K562 (cell line): Measurements from ENCODE around the gene FKBP15. TPM values are rescaled to one million over a fixed set of nuclear protein-coding genes. Genes with fewer than 3 reads are reported as not detected.
A peak's percentile ranks its signal among the peaks of the same experiment; 100 is the strongest.

Experiments used
- ADNP ChIP-seq: fragments of 200-800 bp; sonication (Bioruptor generic); IDR thresholded peaks from 2 replicates; pipeline ENCODE4 v1.6.1; 2016; ENCODE audit warnings: missing genetic modification characterization, missing compliant biosample characterization
- DLX4 ChIP-seq: fragments of 250-450 bp; sonication (Bioruptor Pico); IDR thresholded peaks from 2 replicates; pipeline ENCODE4 v1.6.1; 2021; ENCODE audit warnings: mild to moderate bottlenecking
- DPF2 ChIP-seq: fragments of 450-650 bp; IDR thresholded peaks from 2 replicates; pipeline ENCODE4 v1.6.1; 2016
- EHMT2 ChIP-seq: fragments of 450-650 bp; IDR thresholded peaks from 2 replicates; pipeline ENCODE4 v1.6.1; 2018; ENCODE audit warnings: antibody characterized with exemption
- ELF4 ChIP-seq: fragments of 450-650 bp; formaldehyde crosslinking; IDR thresholded peaks from 2 replicates; pipeline ENCODE4 v1.4.0; 2022; ENCODE audit warnings: missing genetic modification characterization
- HMG20A ChIP-seq: fragments of 450-650 bp; formaldehyde crosslinking; conservative IDR thresholded peaks from 2 replicates; pipeline ENCODE4 v1.4.0; 2020; ENCODE audit warnings: mild to moderate bottlenecking, mixed read lengths
- HNRNPUL1 ChIP-seq: fragments of 200-400 bp; formaldehyde crosslinking; IDR thresholded peaks from 2 replicates; pipeline ENCODE4 v1.6.1; 2017; ENCODE audit warnings: low read length
- LEF1 ChIP-seq: fragments of 450-650 bp; IDR thresholded peaks from 2 replicates; pipeline ENCODE4 v1.6.1; 2016; ENCODE audit warnings: mild to moderate bottlenecking
- NFIC ChIP-seq: fragments of 450-650 bp; IDR thresholded peaks from 2 replicates; pipeline ENCODE4 v1.6.1; 2017; ENCODE audit warnings: mild to moderate bottlenecking, inconsistent platforms
- PTRF ChIP-seq: fragments of 450-650 bp; IDR thresholded peaks from 2 replicates; pipeline ENCODE4 v1.6.1; 2016; ENCODE audit warnings: mild to moderate bottlenecking, missing genetic modification characterization, missing compliant biosample characterization
- SAP30 ChIP-seq: fragments of 200-600 bp; sonication (generic); IDR thresholded peaks from 2 replicates; pipeline ENCODE4 v1.6.1; 2012; ENCODE audit warnings: borderline replicate concordance, low read depth, mild to moderate bottlenecking, moderate library complexity, low read length, control low read depth, inconsistent platforms; ENCODE audit not compliant: insufficient read depth, poor library complexity, severe bottlenecking
- SMAD2 ChIP-seq: fragments of 150-350 bp; IDR thresholded peaks from 2 replicates; pipeline ENCODE4 v1.6.1; 2014; ENCODE audit warnings: low read depth, mild to moderate bottlenecking, low read length
- SMC3 ChIP-seq: conservative IDR thresholded peaks from 2 replicates; pipeline ENCODE4 v1.6.1; 2011; ENCODE audit warnings: low read depth, low read length, improper control_type of control experiment; ENCODE audit not compliant: insufficient read depth
- SRSF3 ChIP-seq: fragments of 200-400 bp; formaldehyde crosslinking; IDR thresholded peaks from 2 replicates; pipeline ENCODE4 v1.6.1; 2016; ENCODE audit warnings: mild to moderate bottlenecking, low read length, moderate library complexity; ENCODE audit not compliant: insufficient read depth
- STAT5B ChIP-seq: fragments of 250-450 bp; sonication (Bioruptor Pico); IDR thresholded peaks from 2 replicates; pipeline ENCODE4 v1.8.0; 2021; ENCODE audit warnings: mild to moderate bottlenecking, inconsistent platforms
- TAF1 ChIP-seq: IDR thresholded peaks from 2 replicates; pipeline ENCODE4 v1.6.1; 2011; ENCODE audit warnings: mild to moderate bottlenecking, low read length, moderate library complexity; ENCODE audit not compliant: insufficient read depth, control insufficient read depth, severe bottlenecking; ENCODE audit errors: extremely low read depth
- polyA plus RNA-seq, 8 experiments: library from polyadenylated mRNA; depleted of rRNA in 4 of 8; stranded (reverse) in 5 of 8; unstranded in 3 of 8; fragments of >200 nt; fragmentation: Nextera tagmentation in 2 of 8; fragmentation: Illumina TruSeq in 1 of 8; extraction: Ambion mirVana in 2 of 8; extraction: Trizol in 1 of 8; gene quantifications; 2 replicates each; pipeline versions ENCODE4 v1.2.1 to v1.2.3, GENCODE V29; 2011 to 2014; ENCODE audit warnings: inconsistent platforms in 1 of 8, missing spikeins in 1 of 8
- total RNA-seq, 7 experiments: library from RNA; depleted of rRNA in 6 of 7; stranded (reverse); fragments of >200 nt in 6 of 7; fragmentation: Illumina TruSeq in 2 of 7; extraction: Trizol in 2 of 7; gene quantifications; 2 replicates each; pipeline versions ENCODE4 v1.2.1 to v1.2.3, GENCODE V29; 2011 to 2021; ENCODE audit warnings: low replicate concordance in 1 of 7
- TF ChIP-seq, protein P1 (sequence below): fragments of 450-650 bp; formaldehyde crosslinking; IDR thresholded peaks from 2 replicates; pipeline ENCODE4 v1.4.0; 2020; ENCODE audit warnings: mild to moderate bottlenecking
- TF ChIP-seq, protein P2 (sequence below): sonication (generic); formaldehyde crosslinking; IDR thresholded peaks from 2 replicates; pipeline ENCODE4 v1.8.0; 2022; ENCODE audit warnings: mild to moderate bottlenecking, missing genetic modification reagents
- TF ChIP-seq, protein P3 (sequence below): fragments of 250-450 bp; sonication (Bioruptor Pico); IDR thresholded peaks from 2 replicates; pipeline ENCODE4 v1.5.0; 2021
- TF ChIP-seq, protein P4 (sequence below), 2 experiments: fragments of 450-650 bp in 1 of 2; sonication (generic) in 1 of 2; formaldehyde crosslinking in 1 of 2; IDR thresholded peaks in 1 of 2; conservative IDR thresholded peaks in 1 of 2; 2 replicates each; pipeline versions ENCODE4 v1.6.1 to v1.8.1; 2016 to 2023; ENCODE audit warnings: mild to moderate bottlenecking in 2 of 2, moderate library complexity in 2 of 2, inconsistent platforms in 1 of 2, missing genetic modification reagents in 1 of 2
- TF ChIP-seq, protein P5 (sequence below): fragments of 250-450 bp; sonication (Bioruptor Pico); IDR thresholded peaks from 2 replicates; pipeline ENCODE4 v1.8.0; 2022; ENCODE audit warnings: inconsistent platforms

The FKBP15 gene
- total and polyA plus RNA-seq, 9 of the 15 experiments (the other 6 are each of a cell fraction or from before 2014, with no cell fraction given) = 8.7 to 38.0 (median 18.9) TPM

DNA sequence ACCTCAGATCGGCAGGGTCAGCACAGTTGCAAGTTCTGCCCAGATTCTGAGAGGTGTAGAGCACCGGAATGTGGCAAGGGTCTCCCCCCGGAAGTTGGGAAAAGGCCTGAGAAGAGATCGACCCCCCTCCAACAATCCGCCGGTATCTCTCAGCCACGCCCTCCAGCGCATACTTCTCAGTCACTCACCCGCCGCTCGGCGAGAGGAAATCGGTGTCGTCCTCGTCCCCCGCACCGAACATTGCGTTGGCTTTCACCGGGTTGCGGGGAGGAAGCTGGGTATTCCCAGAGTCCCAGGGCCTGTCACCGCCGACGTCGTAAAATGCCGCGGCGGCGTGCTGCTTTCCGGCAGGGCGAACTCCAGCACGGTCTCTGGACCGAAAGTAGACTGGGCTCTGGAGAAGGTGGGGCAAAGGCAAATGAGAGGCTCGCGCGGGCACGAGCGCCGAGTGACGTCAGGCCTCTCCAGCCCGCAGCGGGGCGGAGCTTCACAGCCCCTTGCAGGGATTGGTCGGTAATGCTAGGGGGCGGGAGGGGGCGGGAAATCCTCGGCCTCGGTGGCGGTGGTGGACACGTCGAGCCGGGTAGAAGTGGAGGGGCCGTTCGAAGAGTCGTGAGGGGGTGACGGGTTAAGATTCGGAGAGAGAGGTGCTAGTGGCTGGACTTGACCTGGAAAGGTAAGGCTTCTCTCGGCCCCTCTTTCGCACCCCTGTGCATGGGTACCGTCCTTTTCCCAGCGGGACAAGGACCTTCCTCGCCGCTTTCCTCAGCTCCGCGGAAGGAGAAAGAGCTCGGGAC, at the start of gene FKBP15, which contains the start of gene SLC31A1 (continued):
- no peak for TF ChIP-seq HNRNPUL1
- no peak for TF ChIP-seq DLX4 (CRISPR knock-in tag)
- TF ChIP-seq SMC3 = no peak
- TF ChIP-seq ADNP (tag) = no peak
- TF ChIP-seq STAT5B (CRISPR knock-in tag) = no peak
- TF ChIP-seq, protein P1, sequence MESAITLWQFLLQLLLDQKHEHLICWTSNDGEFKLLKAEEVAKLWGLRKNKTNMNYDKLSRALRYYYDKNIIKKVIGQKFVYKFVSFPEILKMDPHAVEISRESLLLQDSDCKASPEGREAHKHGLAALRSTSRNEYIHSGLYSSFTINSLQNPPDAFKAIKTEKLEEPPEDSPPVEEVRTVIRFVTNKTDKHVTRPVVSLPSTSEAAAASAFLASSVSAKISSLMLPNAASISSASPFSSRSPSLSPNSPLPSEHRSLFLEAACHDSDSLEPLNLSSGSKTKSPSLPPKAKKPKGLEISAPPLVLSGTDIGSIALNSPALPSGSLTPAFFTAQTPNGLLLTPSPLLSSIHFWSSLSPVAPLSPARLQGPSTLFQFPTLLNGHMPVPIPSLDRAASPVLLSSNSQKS (CRISPR knock-in tag) = no peak
- no peak for TF ChIP-seq EHMT2
- no peak for TF ChIP-seq SMAD2
- no peak for TF ChIP-seq HMG20A (CRISPR knock-in tag)
- TF ChIP-seq LEF1 = no peak; the same call in 1 of the 2 replicates
- TF ChIP-seq, protein P2, sequence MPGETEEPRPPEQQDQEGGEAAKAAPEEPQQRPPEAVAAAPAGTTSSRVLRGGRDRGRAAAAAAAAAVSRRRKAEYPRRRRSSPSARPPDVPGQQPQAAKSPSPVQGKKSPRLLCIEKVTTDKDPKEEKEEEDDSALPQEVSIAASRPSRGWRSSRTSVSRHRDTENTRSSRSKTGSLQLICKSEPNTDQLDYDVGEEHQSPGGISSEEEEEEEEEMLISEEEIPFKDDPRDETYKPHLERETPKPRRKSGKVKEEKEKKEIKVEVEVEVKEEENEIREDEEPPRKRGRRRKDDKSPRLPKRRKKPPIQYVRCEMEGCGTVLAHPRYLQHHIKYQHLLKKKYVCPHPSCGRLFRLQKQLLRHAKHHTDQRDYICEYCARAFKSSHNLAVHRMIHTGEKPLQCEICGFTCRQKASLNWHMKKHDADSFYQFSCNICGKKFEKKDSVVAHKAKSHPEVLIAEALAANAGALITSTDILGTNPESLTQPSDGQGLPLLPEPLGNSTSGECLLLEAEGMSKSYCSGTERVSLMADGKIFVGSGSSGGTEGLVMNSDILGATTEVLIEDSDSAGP = no peak
- TF ChIP-seq, protein P3, sequence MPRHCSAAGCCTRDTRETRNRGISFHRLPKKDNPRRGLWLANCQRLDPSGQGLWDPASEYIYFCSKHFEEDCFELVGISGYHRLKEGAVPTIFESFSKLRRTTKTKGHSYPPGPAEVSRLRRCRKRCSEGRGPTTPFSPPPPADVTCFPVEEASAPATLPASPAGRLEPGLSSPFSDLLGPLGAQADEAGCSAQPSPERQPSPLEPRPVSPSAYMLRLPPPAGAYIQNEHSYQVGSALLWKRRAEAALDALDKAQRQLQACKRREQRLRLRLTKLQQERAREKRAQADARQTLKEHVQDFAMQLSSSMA = 0 out of 2 replicates have a peak, but pooled peaks have one; percentile 30
- TF ChIP-seq, protein P4, sequence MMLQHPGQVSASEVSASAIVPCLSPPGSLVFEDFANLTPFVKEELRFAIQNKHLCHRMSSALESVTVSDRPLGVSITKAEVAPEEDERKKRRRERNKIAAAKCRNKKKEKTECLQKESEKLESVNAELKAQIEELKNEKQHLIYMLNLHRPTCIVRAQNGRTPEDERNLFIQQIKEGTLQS (IDR thresholded peaks at IDR 0.05) = peak; percentile 85
- TF ChIP-seq, protein P4 (CRISPR knock-in tag; conservative IDR thresholded peaks at IDR 0.05) = no peak
- no peak for TF ChIP-seq ELF4 (CRISPR knock-in tag)
- TF ChIP-seq DPF2 = peak; percentile 54; the same call in 1 of the 2 replicates
- no peak for TF ChIP-seq SRSF3
- peak; percentile 64; the same call in 1 of the 2 replicates for TF ChIP-seq NFIC
- TF ChIP-seq PTRF = no peak
- peak; percentile 65 for TF ChIP-seq TAF1
- TF ChIP-seq, protein P5, sequence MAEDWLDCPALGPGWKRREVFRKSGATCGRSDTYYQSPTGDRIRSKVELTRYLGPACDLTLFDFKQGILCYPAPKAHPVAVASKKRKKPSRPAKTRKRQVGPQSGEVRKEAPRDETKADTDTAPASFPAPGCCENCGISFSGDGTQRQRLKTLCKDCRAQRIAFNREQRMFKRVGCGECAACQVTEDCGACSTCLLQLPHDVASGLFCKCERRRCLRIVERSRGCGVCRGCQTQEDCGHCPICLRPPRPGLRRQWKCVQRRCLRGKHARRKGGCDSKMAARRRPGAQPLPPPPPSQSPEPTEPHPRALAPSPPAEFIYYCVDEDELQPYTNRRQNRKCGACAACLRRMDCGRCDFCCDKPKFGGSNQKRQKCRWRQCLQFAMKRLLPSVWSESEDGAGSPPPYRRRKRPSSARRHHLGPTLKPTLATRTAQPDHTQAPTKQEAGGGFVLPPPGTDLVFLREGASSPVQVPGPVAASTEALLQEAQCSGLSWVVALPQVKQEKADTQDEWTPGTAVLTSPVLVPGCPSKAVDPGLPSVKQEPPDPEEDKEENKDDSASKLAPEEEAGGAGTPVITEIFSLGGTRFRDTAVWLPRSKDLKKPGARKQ (CRISPR knock-in tag) = no peak
- TF ChIP-seq SAP30 = no peak
